Upper lobe of right lung (tissue), 1 donor: ENCODE data around the gene AQR. TPM values are rescaled to one million over a fixed set of nuclear protein-coding genes. Genes with fewer than 3 reads are reported as not detected.

Experiments
- ATAC-seq: fragments of 200-7000 bp; cut with Tn5 transposase; one replicate; pipeline ENCODE4 v1.9.1; 2020; ENCODE audit warnings: mild to moderate bottlenecking, moderate library complexity
- DNase-seq: peaks from one replicate; pipeline ENCODE4 v3.0.0-alpha.2; 2020
- H3K27ac ChIP-seq: fragments of 200-600 bp; one replicate; pipeline ENCODE4 v1.8.0; 2022
- H3K27me3 ChIP-seq: fragments of 200-600 bp; one replicate; pipeline ENCODE4 v1.8.0; 2022; ENCODE audit warnings: mild to moderate bottlenecking
- H3K36me3 ChIP-seq: fragments of 200-600 bp; one replicate; pipeline ENCODE4 v1.8.0; 2022
- H3K4me1 ChIP-seq: fragments of 200-600 bp; one replicate; pipeline ENCODE4 v1.8.0; 2022
- H3K4me3 ChIP-seq: fragments of 200-600 bp; one replicate; pipeline ENCODE4 v1.8.0; 2022; ENCODE audit warnings: mild to moderate bottlenecking
- H3K9me3 ChIP-seq: fragments of 200-600 bp; one replicate; pipeline ENCODE4 v1.8.0; 2022
- intact Hi-C: fragments of 100-400 bp; cut with DNase I; formaldehyde crosslinking; loops from one replicate; pipeline ENCODE4 v1.11.0; 2022
- total RNA-seq: library from RNA; stranded (reverse); fragmentation: NEBNext Ultra II Directional; extraction: Animal tissue kit (Norgen Biotek cat#: 25700); gene quantifications from one replicate; pipeline ENCODE4 v1.2.1, GENCODE V29; 2021
- TF ChIP-seq, protein P1 (sequence below): fragments of 200-600 bp; IDR thresholded peaks from one replicate; pipeline ENCODE4 v1.8.0; 2022; ENCODE audit warnings: antibody characterized with exemption
- donor health status: DM: no; HTN: yes; CAD: no; lungs with severe emphysema.

AQR gene
- total RNA-seq, 1 donor from 2014 or later = 28.2 TPM

GRCh38 chr15:34804776-34805175, 164.8 kb downstream of the AQR start:
- peaks cover 6% of the 10 kb centered on the region for H3K27me3 ChIP-seq
- no peak overlapping the region for H3K4me3 ChIP-seq
- no peaks in the 10 kb centered on the region for H3K36me3 ChIP-seq
- intact Hi-C loops = no loop called here
- TF ChIP-seq, protein P1, sequence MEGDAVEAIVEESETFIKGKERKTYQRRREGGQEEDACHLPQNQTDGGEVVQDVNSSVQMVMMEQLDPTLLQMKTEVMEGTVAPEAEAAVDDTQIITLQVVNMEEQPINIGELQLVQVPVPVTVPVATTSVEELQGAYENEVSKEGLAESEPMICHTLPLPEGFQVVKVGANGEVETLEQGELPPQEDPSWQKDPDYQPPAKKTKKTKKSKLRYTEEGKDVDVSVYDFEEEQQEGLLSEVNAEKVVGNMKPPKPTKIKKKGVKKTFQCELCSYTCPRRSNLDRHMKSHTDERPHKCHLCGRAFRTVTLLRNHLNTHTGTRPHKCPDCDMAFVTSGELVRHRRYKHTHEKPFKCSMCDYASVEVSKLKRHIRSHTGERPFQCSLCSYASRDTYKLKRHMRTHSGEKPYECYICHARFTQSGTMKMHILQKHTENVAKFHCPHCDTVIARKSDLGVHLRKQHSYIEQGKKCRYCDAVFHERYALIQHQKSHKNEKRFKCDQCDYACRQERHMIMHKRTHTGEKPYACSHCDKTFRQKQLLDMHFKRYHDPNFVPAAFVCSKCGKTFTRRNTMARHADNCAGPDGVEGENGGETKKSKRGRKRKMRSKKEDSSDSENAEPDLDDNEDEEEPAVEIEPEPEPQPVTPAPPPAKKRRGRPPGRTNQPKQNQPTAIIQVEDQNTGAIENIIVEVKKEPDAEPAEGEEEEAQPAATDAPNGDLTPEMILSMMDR = no peak
- no peaks in the 10 kb centered on the region for H3K9me3 ChIP-seq
- no peaks in the 10 kb centered on the region for H3K4me1 ChIP-seq
- no peak for ATAC-seq
- H3K27ac ChIP-seq = no peak overlapping the region
- no peak for DNase-seq

DNA sequence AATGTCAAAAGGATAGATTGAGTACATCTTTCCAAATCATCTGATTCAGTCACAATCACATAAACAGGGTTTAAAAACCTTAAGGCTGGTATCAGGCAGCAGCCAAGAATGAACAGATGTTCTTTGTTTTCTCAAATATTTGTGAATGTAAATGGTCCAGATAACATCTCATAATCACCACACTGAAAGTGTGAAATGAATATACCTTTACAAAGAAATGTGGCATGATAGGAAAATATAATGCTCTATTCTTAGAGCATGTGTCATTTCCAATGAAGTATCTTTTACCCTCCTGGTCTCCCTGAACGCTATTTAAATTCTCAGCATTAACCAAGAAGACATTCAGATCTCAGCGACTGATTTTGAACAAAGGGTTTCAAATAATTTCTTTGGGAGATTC, 165.4 kb downstream of the AQR start:
- TF ChIP-seq, protein P1 = no peak
- Histone ChIP-seq H3K4me1 (no peaks in the 10 kb centered on the region), H3K9me3 (no peaks in the 10 kb centered on the region), H3K27ac (no peak overlapping the region), H3K27me3 (peaks cover 6% of the 10 kb centered on the region), H3K36me3 (no peaks in the 10 kb centered on the region), H3K4me3 (no peak overlapping the region)
- intact Hi-C loops = no loop called here
- ATAC-seq = no peak
- DNase-seq = no peak

- Histone ChIP-seq H3K27me3 (peaks cover 6% of the 10 kb centered on the region), H3K27ac (no peak overlapping the region), H3K4me1 (no peaks in the 10 kb centered on the region), H3K36me3 (no peaks in the 10 kb centered on the region), H3K9me3 (no peaks in the 10 kb centered on the region), H3K4me3 (no peak overlapping the region)
- ATAC-seq = no peak
- intact Hi-C loops = no loop called here
- DNase-seq = no peak
- TF ChIP-seq, protein P1 = no peak
Measured at GRCh38 chr15:34802803-34803750, 166.5 kb downstream of the AQR start.

DNA sequence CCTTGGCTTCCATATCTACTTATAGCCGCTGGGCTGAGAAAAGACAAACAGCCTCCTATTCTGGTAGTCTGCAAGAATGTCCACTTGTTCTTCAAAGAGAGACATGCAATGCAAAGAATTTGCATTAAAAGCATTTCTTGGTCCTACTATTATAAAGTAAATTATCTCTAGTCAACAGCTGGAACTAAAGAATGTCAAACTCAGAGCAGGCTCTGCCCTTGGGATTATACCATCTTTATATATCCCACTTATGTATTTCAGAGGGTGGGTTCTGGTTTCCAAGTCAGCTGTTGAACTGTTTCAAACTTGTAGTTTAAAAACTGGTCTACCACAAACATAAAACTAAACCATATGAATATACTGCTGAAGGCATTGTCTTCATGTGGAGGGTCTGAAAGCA, 167.2 kb downstream of the AQR start:
- no peak for DNase-seq

More for the DNA sequence above, 167.2 kb downstream of the AQR start:
- H3K4me3 ChIP-seq = no peak overlapping the region
- H3K9me3 ChIP-seq = no peaks in the 10 kb centered on the region
- H3K4me1 ChIP-seq = no peaks in the 10 kb centered on the region
- TF ChIP-seq, protein P1 = no peak
- H3K27ac ChIP-seq = no peak overlapping the region
- intact Hi-C loops = no loop called here
- ATAC-seq = no peak
- H3K27me3 ChIP-seq = peaks cover 6% of the 10 kb centered on the region
- no peaks in the 10 kb centered on the region for H3K36me3 ChIP-seq

Other genes with a start within 250 kb of the AQR start
- not detected for gene GJD2, start 214.7 kb downstream of the AQR start, total RNA-seq
- gene ACTC1, start 174.2 kb downstream of the AQR start, total RNA-seq = 3.4 TPM
- 31.5 TPM for gene ZNF770, start 18.5 kb upstream of the AQR start, total RNA-seq
- gene NANOGP8, start 115.6 kb upstream of the AQR start, total RNA-seq = not detected